ENCODE results near the gene HIF3A.

- TF ChIP-seq EZH2 (IDR thresholded peaks at IDR 0.05; ENCODE audit: low read length, unreplicated experiment) (no peak), CTCF (conservative IDR thresholded peaks at IDR 0.05; ENCODE audit: low read depth, low read length) (peak; percentile 47; the same call in 1 of the 2 replicates), EZH2phosphoT487 (IDR thresholded peaks at IDR 0.05; ENCODE audit: borderline replicate concordance, low read length) (no peak)
Measured at GRCh38 chr19:46372901-46373490, 76.2 kb downstream of the HIF3A start.
